Activated T-cell treated with anti-CD3 and anti-CD28 coated beads for 24 hours (primary cell): Measurements from ENCODE around the gene KLF15.
"Not testable (repeated sequence)": the region's sequence is repeated elsewhere in the genome, so short reads cannot be mapped to it uniquely, and the experiment has no call there.

ENCODE experiments used
- DNase-seq: peaks from one replicate; pipeline ENCODE4 v3.0.0-alpha.2; 2020; ENCODE audit warnings: low read depth

Gene KLF15

GRCh38 chr3:126346466-126346865 is 10.7 kb downstream of the KLF15 start:
- no peak for DNase-seq

DNA sequence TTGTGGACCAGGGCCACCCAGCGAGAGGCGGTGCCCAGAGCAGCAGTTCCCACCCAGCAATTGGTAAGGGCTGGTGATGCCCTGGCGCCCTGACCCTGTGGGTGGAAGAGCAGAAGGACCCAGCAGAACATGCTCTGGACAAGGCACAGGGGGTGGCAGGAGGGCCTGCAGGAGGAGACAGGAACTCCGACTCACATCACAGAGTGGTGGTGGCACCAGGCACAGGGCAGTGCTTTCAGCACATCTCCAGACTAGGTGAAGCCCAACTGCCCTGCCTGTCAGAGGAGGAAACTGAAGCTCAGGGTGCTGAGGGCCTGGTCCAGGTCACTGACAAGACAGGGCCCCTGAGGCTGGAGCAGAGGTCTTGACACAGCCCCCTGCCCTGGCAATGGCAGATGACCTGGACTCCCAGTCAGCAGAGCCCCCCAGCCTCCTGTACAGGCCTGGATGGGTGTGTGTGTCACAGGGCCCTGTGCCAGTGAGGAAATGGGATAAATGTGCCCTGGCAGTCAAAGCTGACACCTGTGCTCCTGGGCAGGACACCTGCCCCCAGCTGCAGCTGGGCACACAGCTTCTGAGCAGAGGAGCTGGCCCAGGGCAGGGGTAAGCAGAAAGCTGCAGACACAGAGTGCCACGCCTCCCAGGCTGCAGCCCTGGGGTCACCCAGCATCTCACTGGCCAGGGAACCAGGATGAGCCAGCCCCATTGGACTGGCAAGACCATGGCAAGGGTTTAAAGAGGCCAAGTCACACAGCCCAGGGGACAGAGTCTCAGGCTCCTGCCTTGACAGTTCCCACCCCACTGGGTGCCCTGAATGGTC is 11.4 kb downstream of the KLF15 start:
- no peak for DNase-seq

DNA sequence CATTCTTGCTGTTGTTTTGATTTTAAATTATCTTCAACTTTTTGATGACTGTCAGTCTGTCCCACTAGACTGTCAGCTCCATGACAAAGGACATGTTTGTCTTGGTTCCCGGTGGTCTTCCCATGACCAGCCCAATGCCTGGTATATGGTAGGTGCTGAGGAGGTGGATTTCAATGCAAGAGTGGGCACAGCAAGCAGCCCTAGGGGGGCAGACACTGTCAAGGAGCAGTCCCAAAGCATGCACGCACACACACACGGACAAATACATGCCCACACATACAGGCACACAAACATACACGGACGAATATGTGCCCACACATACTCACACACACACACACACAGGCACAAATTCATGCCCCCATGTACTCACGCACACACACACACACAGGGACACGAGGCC is 12.0 kb downstream of the KLF15 start:
- no peak for DNase-seq

- DNase-seq: no peak
Measured at GRCh38 chr3:126344380-126345041, 12.7 kb downstream of the KLF15 start.

- no peak for DNase-seq
Measured at GRCh38 chr3:126343649-126344035, 13.6 kb downstream of the KLF15 start.

- no peak for DNase-seq
Measured at GRCh38 chr3:126342991-126343648, 14.1 kb downstream of the KLF15 start.

DNA sequence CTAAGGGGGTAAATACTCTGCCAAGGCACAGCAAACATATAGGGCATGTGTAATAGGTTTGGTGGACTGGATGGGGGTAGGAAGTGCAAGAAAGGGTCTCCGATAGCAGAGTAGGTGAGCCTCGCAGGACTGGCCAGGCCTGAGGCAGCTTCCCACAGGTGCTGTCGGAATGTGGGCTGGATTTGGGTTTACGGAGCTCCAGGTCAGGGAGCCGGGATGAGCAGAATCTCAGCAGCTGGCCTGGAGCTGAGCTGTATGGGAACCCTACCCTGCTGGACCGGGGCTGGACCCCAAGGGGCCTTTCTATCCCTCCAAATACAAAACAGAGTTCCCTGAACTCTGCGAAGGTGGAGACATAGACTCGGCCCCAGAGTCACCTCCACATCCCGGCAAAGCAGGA is 15.0 kb downstream of the KLF15 start:
- no peak for DNase-seq

GRCh38 chr3:126341755-126342150 is 15.5 kb downstream of the KLF15 start:
- DNase-seq: no peak

- DNase-seq: no peak
Measured at GRCh38 chr3:126340943-126341754, 16.1 kb downstream of the KLF15 start.

- DNase-seq: no peak
Measured at GRCh38 chr3:126340596-126340942, 16.6 kb downstream of the KLF15 start.

- DNase-seq: no peak
Measured at GRCh38 chr3:126340081-126340511, 17.1 kb downstream of the KLF15 start.

DNA sequence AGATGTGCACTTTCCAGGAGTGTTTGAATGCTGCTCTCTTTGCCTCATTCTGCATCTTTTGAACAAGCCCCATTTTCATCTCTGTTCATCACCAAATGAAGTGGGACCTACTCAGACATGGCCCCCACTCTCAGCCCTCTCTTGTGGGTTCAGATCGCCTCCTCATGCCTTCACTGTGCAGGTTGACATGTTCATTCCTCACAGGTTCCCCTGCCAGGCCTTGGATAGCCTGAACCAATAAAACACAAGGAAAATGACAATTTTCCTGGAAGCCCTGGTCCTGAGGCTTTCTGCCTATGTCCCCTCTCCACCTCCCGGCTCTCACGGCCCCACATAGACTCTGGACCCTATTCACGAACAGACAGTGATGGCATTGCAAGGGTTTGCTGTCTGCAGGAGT is 17.7 kb downstream of the KLF15 start:
- DNase-seq: no peak

DNA sequence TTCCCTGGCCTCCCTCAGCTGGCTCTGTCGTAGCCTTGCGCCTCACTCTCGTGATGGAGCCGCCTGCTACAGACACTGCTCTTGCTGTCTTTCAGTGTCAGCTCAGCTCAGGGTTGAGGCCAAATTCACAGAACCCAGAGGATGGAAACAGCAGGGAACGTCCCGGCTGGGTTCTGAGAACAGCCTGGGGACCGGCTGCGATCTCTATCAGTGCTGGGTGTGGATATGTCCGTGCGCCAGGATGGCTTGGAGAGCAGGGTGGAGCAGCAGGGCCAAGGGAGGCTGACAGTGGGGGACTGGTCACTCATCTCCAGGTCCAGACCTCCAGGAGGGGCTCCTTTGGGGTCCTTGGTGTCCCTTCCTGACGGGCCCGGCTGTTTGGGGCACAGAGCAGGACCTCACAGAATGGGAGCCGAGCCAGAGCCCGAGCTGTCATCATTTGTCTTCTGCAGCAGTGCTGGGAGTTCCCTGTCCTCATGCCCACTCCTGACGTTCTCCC is 18.4 kb downstream of the KLF15 start:
- no peak for DNase-seq

GRCh38 chr3:126337980-126338651 is 19.1 kb downstream of the KLF15 start:
- DNase-seq: no peak

- DNase-seq: not testable (repeated sequence)
Measured at GRCh38 chr3:126331812-126332336, 25.3 kb downstream of the KLF15 start.

GRCh38 chr3:126329927-126330725 is 27.1 kb downstream of the KLF15 start:
- no peak for DNase-seq

- no peak for DNase-seq
Measured at GRCh38 chr3:126326629-126327028, 30.6 kb downstream of the KLF15 start.

DNA sequence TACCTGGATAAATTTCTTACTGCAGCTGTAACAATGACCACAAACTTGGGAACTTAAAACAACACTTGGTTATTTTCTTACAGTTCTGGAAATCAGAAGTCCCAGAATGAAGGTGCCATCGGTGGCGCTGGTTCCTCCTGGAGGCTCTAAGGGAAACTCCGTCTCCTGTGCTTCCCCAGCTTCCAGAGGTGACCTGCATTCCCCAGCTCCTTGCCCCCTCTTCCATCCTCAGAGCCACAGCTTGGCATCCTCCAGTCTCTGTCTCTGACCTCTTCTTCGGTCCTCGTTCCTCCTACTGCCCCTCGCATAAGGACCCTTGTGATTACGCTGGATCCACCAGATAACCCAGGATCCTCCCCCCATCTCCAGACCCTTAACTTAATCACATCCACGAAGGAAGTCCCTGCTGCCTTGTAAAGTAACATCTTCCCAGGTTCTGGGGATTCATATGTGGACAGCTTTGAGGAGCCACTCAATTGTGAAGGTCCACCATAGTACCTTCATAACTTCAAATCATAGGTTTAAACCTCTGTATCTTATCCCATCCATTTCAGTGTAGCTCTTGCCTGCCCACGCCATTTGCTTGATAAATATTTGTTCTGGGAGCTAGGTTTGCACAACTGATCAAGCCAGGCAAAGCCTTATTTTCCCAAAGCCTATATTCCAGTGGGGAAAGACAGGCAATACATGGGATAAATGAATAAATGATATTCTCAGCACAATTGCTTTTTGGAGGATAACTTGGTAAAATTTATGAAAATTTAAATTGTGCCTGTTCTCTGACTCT is 34.8 kb downstream of the KLF15 start:
- DNase-seq: no peak

GRCh38 chr3:126321490-126321889 is 35.7 kb downstream of the KLF15 start:
- no peak for DNase-seq
